GM10248 (cell line): ENCODE measurements around the gene PPP1R1A.

ENCODE experiments used
- CTCF ChIA-PET: fragments of 300-600 bp; sonication (Branson Sonifier 250); formaldehyde crosslinking; extraction: SDS; loops from one replicate; lab custom pipeline; 2021; ENCODE audit warnings: antibody characterized with exemption; lab: Yijun Ruan, JAX
- POLR2A ChIA-PET: fragments of 350-650 bp; sonication (Branson Sonifier 250); formaldehyde crosslinking; extraction: SDS; loops from one replicate; lab custom pipeline; 2020; ENCODE audit warnings: antibody characterized with exemption; lab: Yijun Ruan, JAX
- DNase-seq: peaks from one replicate; pipeline ENCODE4 v3.0.0; 2012; ENCODE audit errors: extremely low spot score
- TF ChIP-seq, protein P1 (sequence below): IDR thresholded peaks from 2 replicates; pipeline ENCODE4 v1.5.1; 2012; ENCODE audit warnings: mild to moderate bottlenecking, low read depth; ENCODE audit errors: extremely low read depth, missing control alignments, control extremely low read depth

Gene PPP1R1A, protein sequence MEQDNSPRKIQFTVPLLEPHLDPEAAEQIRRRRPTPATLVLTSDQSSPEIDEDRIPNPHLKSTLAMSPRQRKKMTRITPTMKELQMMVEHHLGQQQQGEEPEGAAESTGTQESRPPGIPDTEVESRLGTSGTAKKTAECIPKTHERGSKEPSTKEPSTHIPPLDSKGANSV

DNA sequence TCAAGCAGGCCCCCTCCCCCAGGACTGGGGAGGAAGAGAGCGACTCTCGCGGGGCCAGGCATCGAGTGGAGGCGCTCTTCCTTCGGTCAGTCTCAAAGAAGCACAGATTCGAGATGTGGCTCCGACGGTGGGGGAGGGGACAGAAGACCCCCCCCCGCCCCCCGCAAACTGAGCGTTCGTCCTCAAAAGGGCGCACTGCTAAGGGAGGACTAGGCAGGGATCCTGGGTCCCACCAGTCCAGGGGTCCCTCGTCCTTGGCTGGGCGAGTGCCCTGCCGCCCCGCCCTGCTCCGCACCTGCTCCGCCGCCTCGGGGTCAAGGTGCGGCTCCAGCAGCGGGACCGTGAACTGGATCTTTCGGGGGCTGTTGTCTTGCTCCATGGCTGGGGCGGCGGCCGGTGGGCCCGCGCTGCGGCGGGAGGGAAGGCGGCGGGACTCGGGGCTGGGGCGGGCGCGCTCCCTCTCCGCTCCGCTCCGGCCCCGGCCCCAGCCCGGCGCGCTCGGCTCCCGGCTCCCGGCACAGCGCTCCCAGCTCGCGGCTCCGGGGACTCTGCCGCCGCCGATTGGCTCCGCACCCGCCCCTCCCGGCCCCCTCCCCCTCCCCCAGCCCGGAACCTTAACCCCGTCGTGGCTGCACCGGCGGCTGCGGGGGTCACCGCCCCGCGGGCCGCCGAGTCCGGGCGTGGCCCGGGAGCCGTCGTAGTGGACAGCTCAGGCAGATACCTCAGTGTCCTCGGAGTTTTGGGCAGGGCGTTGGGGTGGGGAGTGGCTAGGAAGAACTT lies at the start of gene PPP1R1A:
TSS of gene PPP1R1A (minus strand) at position 550 of the 780 bp plus-strand sequence. CDS start at position 379, 171 bp downstream.
- ChIA-PET POLR2A (no interaction called here), CTCF (interaction anchor here (0.9 to 2.6 kb wide), 2 partner anchors 8 kb away, joined by 3 to 15 read pairs; no protein-coding TSS in a partner anchor)
- no peak for DNase-seq
- TF ChIP-seq, protein P1, sequence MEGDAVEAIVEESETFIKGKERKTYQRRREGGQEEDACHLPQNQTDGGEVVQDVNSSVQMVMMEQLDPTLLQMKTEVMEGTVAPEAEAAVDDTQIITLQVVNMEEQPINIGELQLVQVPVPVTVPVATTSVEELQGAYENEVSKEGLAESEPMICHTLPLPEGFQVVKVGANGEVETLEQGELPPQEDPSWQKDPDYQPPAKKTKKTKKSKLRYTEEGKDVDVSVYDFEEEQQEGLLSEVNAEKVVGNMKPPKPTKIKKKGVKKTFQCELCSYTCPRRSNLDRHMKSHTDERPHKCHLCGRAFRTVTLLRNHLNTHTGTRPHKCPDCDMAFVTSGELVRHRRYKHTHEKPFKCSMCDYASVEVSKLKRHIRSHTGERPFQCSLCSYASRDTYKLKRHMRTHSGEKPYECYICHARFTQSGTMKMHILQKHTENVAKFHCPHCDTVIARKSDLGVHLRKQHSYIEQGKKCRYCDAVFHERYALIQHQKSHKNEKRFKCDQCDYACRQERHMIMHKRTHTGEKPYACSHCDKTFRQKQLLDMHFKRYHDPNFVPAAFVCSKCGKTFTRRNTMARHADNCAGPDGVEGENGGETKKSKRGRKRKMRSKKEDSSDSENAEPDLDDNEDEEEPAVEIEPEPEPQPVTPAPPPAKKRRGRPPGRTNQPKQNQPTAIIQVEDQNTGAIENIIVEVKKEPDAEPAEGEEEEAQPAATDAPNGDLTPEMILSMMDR: no peak

DNA sequence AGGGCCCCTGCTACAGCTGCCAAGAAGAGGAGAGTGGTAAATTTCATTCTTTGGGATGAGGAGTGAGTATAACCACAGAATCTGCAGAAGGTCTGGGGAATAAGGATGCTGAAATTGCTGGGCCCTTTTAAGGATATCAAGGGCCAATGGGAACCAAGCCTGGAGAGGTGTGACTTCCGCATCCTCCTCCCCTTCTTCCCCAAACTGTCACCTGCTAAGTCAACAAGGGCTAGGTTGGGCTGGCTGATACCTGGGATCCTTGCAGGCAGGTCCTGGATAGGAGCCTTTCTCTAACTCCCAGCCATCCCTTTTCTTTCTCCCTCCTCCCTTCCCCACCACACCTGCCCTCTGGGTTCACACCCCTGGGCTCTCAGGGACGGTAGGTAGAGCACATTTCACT lies 46.3 kb upstream of the PPP1R1A start, which contains the start of gene LACRT:
TSS of gene LACRT (minus strand) at position 101 of the 400 bp plus-strand sequence. CDS start at position 47, 54 bp downstream.
- no peak for DNase-seq
- ChIA-PET POLR2A (no interaction called here), CTCF (no interaction called here)
- TF ChIP-seq, protein P1: no peak

DNA sequence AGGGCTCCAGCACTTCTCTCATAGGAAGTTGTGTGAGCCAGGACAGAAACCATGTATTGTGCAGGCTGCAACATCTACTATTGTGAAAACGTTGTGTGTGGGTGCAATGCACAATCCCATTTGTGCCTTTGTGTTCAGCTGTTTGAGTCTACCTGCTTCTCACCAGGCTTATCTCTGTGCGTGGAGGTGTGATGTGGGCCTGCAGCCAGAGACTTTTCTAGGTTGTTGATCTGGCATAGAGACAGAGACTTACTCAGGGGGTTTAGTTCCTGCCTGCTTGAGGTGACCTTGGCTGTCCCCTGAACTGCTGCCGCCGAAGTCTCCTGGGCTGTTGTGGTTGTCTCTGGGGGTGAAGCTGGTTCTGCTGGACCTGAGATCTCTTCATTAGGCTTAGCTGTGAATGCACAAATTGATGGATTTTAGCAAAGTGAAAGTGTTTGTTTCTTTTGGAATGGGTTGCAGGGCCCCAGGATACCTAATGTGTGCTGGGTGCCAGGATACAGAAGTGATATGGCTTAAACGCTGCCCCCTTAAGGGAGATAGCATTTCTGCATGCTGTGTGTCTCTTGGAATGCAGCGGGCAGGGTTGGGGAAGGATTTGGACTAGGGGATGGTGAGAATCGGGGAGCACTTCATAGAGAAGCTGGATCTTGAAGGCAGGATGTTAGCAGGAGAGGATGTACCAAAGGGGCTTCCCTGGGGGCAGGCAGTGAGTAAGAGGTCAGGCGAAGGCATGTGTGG lies 43.7 kb upstream of the PPP1R1A start:
- no peak for DNase-seq
- ChIA-PET POLR2A (no interaction called here), CTCF (interaction anchor here (0.8 to 0.9 kb wide), 2 partner anchors 24 to 32 kb away, joined by 3 read pairs; no protein-coding TSS in a partner anchor)
- TF ChIP-seq, protein P1: no peak

DNA sequence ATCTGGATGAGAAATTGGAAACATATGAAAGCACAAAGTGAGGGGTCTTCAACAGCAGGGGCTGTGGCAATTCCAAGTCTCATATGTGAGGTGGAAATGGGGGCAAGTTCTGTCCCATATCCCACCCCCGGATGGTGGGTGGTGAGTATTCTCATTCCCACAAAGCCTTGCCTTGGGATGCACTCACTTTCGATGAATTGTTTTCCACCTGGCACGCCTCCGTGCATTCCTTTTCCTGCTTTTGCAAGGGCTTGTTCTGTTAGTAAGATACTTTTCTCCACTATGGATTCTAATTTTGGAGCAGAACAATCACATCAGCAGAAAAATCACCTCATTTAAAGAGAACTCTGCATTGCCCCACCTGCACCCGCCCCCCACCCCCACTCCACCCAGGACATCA lies 43.1 kb upstream of the PPP1R1A start:
- TF ChIP-seq, protein P1: no peak
- DNase-seq: no peak
- CTCF ChIA-PET: interaction anchor here (0.8 to 0.9 kb wide), 2 partner anchors 25 to 31 kb away, joined by 3 read pairs; no protein-coding TSS in a partner anchor
- POLR2A ChIA-PET: no interaction called here

DNA sequence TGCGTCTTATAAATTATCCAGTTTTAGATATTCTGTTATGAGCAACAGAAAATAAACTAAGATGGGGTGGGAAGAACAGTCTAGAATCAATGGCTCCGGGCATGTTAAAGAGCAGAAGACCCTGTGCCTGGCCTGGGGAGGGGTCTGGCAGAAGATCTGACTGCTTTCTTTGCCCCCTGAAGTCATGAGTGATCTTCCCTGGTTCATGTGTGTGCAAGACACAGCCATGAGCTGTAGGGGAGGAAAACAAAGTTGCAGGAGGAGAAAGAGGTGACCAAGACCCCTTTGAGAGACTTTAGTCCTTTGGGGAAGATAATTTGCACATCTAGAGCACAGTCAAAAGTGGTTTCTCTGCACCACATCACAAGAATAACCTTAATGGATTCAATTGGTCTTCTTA lies 41.5 kb upstream of the PPP1R1A start:
- ChIA-PET CTCF (interaction anchor here (1.4 kb wide), 2 partner anchors 18 to 28 kb away, joined by 3 to 4 read pairs; no protein-coding TSS in a partner anchor), POLR2A (no interaction called here)
- no peak for DNase-seq
- TF ChIP-seq, protein P1: no peak
